Thyroid gland (tissue), 4 donors: ENCODE data around the gene PRRT4.

Experiments
- CTCF ChIP-seq, 6 experiments: fragments of 200-600 bp in 3 of 6; fragments of 450-650 bp in 3 of 6; sonication (generic) in 3 of 6; IDR thresholded peaks; one replicate each; pipeline ENCODE4 v1.5.1; 2016 to 2019; ENCODE audit warnings: antibody characterized with exemption in 6 of 6, mild to moderate bottlenecking in 2 of 6, inconsistent platforms in 1 of 6, moderate library complexity in 1 of 6
- POLR2A ChIP-seq, 2 donors: fragments of 450-650 bp; IDR thresholded peaks; one replicate each; pipeline ENCODE4 v1.6.1; 2017; ENCODE audit warnings: antibody characterized with exemption in 2 of 2, mild to moderate bottlenecking in 2 of 2, moderate library complexity in 1 of 2

DNA sequence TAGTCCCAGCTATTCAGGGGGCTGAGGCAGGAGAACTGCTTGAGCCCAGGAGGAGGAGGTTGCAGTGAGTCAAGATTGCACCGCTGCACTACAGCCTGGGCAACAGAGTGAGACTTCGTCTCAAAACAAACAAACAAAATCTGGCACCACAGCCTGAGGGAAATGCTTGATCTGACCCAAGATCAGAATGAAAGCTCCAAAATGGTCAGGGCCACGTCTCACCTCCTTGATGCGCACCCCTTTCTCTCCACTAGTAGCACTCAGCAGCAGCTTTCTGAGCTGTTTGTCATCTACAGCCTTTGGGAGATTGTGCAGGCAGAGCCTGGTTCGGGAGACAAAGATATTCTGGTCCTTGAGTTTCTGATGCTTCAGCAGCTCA, 40.5 kb downstream of the PRRT4 start:
- no peak for TF ChIP-seq CTCF (IDR thresholded peaks at IDR 0.05)
- TF ChIP-seq POLR2A (IDR thresholded peaks at IDR 0.05): no peak
